Activated T-cell treated with anti-CD3 and anti-CD28 coated beads for 1 hour (primary cell): Measurements from ENCODE around the gene ITGA1.

ENCODE experiments used
- DNase-seq: peaks from one replicate; pipeline ENCODE4 v3.0.0-alpha.2; 2020; ENCODE audit warnings: low read depth

Gene ITGA1

DNA sequence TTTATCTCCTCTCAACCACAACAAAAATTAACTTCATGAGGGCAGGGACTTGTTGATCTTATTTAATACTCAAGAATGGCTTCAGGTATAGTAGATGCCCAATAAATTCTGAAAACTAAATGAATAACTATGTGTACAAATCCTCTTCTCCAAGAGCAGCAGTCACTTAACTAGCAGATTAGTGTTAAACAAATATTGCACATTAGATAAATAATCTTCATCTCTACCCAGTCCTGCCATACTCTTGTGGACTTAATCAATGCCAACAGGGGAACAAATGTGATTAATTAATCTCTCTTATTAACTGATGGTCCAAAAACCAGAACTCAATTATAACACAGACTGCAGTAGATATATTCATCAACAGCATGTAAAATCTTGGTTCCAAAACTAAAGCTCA is 15.0 kb upstream of the ITGA1 start:
- no peak for DNase-seq

DNA sequence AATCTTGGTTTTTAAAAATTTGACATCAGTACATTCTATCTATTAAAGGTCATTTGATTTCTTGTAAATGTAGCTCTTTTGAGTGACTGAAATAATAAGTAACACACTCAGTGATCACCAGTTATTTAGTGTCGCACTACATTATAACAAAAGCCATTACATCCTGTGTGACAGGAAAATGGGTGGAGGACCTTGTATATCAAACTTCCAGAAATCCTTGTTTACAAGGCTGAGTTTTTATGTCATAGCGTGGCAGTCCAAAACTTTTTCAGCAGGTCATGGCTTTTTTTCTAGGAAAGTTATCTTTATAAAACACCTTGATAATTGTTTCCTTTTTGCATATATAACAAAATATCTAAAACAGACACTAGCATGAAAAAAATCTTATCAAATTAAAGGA is 14.4 kb upstream of the ITGA1 start:
- DNase-seq: no peak

DNA sequence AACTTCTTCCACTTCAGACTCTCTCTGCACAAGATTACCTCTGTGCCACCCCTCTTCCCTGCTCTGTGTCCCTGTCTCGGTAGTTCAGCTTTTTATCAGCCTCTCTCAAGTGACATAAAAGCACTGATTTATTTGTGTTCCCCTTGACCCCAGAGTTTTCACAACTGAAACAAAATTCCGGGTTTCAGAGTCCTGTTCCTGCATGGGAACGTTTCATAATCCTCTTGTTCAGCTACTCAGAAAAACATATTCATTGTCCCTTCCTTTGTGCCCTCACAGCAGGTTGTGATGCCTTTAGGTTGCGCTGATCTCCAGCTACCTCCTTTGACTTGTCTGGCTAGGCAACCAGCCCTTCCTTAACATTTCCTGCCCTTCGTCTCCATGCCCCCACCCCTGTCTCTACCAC is 13.7 kb upstream of the ITGA1 start:
- DNase-seq: no peak

DNA sequence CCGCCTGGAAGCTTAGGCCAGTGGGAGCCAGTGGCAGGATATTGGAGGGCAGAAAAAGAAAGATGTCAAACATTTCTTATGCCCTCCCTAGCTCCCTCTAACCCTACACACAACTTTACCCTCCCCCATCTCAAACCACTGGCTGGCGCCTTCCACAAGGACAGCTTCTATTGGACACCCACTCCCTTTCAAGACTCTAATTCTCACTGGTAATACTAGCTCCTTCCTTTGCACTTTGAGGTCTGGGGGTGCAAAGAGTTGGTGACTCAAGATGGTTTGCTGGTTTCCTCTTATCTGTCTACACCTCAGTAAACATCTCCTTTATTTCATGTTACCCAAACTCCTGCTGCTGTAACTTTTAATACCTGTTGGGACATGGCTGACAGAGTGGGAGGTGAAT is 11.6 kb upstream of the ITGA1 start:
- DNase-seq: no peak

DNA sequence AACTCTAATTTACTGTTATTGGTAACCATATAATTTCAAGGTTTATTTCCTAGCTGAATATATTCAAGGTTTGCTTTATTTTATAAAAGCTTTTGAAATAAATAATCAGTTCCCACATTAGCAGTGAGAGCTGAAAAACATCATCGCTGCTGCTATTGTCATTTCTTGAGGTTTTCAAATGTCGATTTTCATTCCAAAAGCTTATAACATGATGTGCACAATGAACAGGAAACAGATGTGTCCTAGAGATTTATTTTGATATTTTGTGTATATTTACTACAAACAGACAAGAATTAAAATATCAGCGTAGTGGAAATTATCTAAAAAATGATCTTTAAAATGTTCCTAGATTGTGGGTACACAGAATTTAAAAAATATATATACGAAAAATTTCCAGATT is 10.5 kb upstream of the ITGA1 start:
- DNase-seq: no peak

DNA sequence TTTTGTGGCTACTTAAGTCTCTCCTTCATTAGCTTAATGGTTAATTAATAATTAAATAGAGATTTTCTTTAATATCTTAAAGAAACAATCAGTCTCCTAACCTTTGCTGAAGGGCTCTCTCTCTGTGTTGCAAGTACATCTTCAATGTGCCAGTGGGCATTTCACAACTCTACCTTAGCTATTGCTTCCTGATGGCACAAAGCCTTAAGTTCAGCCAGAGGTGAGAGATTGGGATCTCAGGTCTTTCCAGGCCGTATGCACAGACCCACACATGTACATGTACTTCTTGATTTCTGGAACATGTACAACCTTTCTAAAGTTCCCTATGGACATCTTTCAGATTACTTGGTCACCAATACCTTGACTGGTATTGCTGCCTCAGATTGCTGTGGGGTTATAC is 8.9 kb upstream of the ITGA1 start:
- no peak for DNase-seq

DNA sequence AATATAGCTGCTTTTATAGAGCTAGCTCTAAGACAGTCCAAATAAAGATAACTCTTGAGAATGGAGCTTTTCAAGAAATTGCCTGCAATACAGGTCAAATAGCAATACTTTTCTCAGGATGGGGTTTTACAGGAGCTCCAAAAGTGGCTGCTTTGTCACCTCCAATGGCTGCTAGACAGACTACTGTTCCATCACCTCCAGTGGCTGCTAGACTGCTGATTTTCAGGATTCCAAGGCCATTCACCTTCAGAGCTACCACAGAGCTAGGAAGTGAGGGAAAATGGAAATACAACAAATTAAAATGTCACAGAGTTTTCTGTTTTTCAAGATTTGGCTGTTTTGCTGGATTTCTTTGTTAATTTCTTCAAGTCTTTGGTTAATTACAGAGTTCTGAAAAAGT is 8.5 kb upstream of the ITGA1 start:
- no peak for DNase-seq

DNA sequence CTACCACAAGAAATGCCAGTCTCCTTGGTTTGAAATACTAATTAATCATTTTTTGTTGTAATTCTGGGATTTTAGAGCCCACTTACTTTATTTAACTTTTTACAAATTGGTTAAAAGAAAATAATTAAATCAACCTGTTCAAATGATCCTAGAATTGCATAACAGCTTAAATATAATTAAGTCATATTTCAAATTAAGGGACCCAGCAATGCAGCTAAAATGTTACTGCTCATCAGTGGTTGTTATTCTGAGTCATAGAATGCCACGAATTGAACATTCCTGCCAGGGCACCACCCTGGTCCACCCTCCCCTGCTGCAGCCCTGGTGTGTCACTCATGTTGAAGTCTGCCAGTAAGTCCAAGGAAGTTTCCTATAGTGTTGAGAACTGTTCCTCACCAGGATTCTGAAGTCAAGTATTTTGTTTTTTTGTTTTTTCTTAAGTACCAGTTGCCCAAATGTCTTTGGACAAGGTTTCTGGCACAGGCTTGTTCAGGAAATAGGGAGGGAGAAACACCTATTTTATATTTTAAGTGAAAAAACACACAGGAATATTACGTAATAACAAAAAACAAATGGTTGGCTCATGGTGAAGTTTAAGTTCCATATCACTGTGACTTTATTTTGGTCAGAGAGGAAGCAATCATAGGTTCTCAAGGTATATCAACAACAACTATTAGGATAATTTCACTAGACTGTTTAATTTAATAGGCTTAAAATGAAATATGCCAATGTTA is 4.3 kb upstream of the ITGA1 start:
- no peak for DNase-seq

DNA sequence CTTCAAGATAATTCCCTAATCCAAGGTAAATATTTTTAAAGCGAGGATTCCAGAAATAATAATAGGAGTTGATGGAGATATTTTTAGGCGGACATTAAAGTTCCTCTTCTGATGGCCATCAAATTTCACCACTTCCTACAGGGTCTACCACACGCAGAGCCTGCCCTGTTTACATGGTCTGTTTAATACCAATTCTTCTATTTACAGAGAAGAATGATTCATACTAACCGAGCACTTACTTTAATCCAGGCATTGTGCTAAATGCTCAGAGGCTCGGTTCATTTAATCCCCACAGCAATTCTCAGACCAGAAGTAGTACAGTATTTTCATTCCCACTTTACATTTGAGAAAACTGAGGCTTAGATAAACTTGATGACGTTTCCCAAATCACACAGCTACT is 3.0 kb upstream of the ITGA1 start:
- DNase-seq: no peak

DNA sequence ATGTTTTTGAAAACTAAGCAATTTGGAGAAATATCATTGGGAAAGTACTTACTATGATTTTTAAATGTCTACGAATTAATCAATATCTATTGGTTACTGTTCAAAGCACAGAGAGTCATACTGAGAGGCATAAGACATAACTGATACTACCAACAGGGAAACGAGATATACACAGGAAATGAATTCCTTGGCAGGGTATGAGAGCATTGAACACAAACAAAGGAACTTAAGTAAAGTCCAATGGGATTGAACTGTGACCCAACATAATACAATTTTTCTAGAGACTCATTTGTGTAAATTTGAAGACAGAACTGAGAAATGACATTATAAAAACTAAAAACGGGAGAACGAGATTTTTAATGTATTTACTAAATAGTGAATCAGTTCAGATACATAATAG is 1.3 kb upstream of the ITGA1 start:
- DNase-seq: no peak

DNA sequence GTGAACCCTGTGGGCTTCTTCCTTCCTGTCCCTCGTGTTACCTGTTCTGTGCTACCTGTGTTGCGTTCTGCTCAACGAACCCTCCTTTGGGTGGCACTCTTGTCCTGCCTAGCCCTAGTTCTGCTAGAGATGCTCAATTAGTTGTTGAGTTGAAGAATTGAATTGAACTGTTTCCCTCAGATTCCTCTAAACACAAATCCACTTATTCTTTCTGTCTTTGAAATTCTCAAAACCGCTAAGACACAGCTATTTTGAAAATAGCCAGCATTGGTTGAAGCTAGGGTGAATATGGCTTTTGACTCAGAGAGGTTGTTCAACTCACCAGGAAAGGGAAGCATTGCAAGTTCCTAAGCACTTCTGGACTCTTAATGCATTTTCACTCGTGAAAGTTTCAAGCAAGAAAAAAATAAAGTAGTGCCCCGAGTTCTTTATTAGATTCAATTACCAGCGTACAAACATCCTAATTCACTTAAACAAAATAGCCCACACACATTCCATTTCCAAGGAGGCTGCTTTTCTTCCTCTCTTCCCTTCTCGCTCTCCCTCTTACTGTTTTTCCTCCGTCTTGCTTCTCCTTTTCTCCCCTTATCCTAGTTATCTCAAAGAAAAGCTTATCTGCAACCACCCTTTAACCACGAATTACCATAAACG is 642 bp upstream of the ITGA1 start:
- no peak for DNase-seq

DNA sequence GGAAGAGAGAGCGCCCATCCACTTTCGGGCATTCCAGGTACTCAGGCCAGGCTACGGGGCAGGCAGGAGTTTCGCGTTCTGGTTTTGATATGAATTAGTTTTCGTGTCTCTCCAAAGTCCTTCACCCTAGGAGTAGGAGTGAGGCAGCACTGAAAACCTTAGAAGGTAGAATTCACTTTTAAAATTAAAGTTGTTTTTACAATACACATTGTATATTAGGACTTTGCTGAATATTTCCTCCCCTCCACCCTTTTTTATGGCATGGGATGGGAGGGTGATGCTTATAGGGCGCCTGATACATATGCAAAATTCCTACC is 747 bp downstream of the ITGA1 start:
- no peak for DNase-seq

DNA sequence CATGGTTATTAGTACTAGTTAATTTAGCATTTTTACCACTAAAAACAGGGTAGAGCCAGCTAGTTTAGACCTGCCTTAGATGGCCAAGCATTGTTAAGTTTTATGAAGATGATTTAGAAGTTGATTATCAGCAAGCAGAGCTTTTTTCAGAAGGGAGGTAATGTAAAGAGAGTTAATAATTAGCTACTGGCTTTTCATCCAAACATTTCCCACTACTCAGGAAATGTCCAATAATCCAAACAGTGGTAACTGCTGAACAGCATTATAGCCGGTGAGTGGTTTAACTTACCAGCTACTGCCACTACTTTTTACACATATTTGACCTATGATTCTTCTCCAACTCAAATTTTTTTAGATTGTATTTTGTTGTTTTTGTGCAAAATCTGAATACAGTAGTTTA is 1.7 kb downstream of the ITGA1 start:
- DNase-seq: no peak

DNA sequence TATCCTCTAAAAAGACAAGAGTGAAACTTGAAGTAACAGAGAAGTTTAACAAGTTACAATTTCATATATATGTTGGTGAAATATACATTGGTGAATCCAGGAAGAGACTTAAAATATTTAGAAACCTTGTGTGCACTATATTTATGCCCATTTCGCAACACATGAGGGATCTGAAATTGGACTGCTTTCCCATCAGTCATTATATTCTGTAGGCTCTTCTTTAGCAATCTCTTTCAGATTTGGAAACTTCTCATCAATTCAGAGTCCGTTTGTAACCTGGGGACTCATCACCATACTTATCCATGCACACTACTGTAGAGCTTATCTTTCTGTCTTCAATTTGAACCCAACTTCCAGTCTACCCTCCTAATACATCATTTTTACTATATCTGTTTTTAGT is 2.1 kb downstream of the ITGA1 start:
- DNase-seq: no peak

DNA sequence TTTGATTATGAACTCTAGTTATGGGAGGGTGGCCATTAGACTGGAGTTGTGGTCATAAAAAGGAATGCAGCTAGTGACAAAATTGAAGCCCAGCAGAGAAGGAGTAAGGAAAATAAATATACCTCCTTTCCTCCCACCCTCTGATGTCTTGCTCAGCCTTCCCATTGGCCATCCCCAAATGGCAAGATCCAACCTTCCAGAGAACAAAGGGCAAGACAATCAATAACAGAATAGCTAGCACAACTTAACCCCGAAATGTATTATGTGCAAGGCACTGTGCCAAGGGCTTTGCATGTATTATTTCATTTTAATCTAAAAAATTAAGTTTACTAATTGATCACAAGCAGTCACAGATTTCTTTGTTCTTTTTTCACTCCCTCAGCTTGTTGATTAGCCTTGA is 3.6 kb downstream of the ITGA1 start:
- DNase-seq: no peak

DNA sequence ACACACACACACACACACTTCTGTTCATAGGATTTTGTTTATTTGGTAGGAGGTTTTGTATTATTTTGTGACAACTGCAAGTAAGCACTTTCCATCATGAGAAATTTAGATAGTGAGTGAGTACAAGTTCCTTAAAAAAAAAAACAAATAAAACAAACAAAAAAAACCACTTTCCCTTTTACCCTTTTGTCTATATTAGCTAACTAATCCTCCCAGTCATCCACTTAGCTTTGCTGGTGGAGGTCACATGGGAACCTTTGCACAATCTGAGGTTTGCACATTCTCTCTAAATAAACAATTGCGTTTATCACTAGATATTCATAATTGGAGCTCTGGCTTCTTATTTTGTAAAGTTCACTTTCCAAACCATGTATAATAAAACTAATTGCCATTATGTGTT is 6.8 kb downstream of the ITGA1 start:
- DNase-seq: no peak

DNA sequence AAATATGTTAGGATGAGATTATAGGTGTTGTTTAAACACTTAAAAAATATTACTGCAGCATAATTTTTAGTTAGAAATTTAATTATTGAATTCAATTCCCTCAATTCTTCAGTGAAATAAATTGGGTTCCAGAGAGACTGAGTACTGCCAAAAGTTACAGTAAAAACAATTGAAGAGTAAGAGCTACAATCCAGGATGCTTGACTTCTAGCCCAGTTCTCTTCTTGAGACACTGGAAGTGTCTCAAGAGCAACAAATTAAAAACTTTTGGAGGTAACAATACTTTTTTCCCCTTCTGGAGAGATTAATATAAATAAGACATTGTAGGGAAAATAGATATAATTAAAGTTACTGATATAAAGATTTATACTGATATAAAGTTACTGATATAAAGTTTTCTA is 8.3 kb downstream of the ITGA1 start:
- no peak for DNase-seq

DNA sequence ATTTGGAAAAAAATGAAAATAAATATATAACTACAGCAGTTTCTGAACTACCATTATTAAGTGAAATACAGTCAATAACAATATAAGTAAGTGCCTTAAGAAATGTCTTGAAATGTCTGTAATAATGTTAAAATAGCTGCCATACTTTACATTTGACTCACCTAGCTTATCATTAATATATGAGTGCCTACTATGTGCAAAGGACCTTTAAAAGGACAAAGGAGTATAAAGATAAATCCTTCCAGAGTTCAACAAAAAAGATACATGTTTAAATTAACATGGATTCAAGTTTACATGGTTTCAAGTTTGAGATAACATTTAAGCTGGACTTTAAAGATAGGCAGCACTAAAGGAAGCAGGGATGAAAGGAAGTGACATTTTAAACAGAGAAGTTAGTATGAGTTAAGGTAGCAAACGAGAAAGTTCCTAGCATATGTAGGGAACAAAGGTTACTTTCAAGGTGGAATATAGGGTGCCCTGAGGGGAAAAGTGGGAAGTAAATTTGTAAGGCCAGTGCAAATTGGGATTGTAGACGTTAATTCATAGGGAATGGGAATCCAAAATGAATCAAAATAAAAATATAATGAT is 8.9 kb downstream of the ITGA1 start:
- no peak for DNase-seq

DNA sequence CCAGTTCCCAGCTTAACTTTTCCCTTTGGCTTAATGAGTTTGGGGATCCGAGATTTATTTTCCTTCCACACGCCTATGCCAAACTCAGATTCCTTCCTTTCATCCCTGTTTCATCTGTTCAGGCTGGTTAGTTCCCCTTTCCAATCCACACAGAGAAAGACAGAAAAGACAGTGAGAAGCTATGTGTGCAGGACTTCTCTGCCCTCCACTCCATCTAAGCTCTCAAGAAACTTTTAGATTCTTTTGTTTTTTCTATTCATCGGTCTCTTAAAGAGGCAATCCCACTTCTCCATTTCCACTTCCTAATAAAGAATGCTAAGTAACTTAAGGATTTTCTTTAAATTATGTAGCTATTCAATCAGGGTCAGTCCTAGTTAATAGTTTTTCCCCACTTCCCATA is 11.2 kb downstream of the ITGA1 start:
- no peak for DNase-seq

DNA sequence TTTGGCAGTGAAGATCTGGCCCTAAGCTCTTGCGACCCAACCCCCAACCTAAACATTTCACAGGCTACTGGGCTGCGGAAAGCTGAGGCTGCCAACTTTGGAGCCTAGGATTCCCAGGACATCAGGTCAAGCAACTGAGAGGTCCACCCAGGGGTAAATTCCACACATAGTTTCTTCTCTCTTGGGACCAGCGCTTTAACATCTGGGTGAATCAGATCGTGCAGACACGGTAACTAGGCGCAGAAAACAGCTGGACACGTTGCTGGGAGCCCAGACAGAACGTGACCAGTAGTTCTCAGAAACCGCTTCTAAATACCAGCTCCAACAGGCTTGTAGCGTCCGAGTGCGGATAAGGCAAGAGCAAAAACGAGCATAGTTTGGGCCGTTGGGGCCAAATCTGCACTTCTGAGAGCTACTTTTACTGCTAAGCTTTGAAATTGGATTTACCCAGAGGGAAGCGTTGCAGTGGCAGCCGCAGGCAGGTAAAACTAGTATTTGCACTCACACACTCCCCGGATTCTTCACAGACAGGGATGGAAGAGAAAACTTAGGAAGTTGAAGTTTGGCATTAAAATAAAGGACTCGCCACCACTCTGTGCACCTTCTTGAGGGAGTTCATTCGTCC is 11.8 kb downstream of the ITGA1 start:
- no peak for DNase-seq

DNA sequence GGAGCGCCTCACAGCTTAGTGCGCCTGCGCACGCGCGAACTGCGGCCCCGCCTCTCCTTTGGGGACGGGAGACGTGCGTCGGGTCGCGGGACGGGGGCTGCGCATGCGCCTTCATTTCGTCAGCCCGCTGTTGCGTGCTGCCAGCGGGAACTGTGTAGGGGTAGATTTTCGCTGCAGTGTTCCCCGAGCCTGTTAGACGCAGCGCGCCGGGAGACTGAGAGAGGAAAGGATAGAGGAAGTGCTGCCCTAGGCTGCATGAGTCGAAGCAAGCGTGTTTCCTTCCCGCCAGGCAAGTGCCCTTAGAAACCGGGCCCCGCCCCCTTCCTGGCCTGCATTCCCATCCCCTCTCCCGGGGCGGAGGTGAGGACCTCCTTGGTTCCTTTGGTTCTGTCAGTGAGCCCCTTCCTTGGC is 12.3 kb downstream of the ITGA1 start:
- DNase-seq: peak; percentile 94

DNA sequence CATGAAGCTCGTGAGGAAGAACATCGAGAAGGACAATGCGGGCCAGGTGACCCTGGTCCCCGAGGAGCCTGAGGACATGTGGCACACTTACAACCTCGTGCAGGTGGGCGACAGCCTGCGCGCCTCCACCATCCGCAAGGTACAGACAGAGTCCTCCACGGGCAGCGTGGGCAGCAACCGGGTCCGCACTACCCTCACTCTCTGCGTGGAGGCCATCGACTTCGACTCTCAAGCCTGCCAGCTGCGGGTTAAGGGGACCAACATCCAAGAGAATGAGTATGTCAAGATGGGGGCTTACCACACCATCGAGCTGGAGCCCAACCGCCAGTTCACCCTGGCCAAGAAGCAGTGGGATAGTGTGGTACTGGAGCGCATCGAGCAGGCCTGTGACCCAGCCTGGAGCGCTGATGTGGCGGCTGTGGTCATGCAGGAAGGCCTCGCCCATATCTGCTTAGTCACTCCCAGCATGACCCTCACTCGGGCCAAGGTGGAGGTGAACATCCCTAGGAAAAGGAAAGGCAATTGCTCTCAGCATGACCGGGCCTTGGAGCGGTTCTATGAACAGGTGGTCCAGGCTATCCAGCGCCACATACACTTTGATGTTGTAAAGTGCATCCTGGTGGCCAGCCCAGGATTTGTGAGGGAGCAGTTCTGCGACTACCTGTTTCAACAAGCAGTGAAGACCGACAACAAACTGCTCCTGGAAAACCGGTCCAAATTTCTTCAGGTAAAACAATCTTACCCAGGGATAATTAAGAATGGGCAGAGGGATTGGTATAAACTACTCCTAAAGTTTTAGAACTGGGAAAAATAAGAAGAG is 12.9 kb downstream of the ITGA1 start:
- peak; percentile 19 for DNase-seq

DNA sequence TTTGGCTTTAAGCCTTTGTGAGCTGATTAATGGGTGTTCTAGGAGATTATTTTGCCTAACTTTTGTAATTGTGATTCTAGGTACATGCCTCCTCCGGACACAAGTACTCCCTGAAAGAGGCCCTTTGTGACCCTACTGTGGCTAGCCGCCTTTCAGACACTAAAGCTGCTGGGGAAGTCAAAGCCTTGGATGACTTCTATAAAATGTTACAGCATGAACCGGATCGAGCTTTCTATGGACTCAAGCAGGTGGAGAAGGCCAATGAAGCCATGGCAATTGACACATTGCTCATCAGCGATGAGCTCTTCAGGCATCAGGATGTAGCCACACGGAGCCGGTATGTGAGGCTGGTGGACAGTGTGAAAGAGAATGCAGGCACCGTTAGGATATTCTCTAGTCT is 13.6 kb downstream of the ITGA1 start:
- no peak for DNase-seq
